A549 (cell line): Measurements from ENCODE around the gene MYCBP. TPM values are rescaled to one million over a fixed set of nuclear protein-coding genes. Genes with fewer than 3 reads are reported as not detected.
A peak's percentile ranks its signal among the peaks of the same experiment; 100 is the strongest.

Experiments
- ATAC-seq, 2 experiments: fragments of 200-7000 bp in 1 of 2; fragments of >200 bp in 1 of 2; cut with Nextera tagmentation in 1 of 2; cut with Tn5 transposase in 1 of 2; 3 replicates each; pipeline versions ENCODE4 v1.8.0 to v1.9.1; 2018 to 2020; ENCODE audit warnings: mild to moderate bottlenecking in 1 of 2, moderate library complexity in 1 of 2
- CTCF ChIA-PET: fragments of 300-600 bp; sonication (Branson Sonifier 250); formaldehyde crosslinking; extraction: SDS; loops from one replicate; lab custom pipeline; 2021; ENCODE audit warnings: antibody characterized with exemption, inconsistent platforms; lab: Yijun Ruan, JAX
- POLR2A ChIA-PET: fragments of 350-600 bp; formaldehyde crosslinking; extraction: SDS; loops from one replicate; lab custom pipeline; 2021; ENCODE audit warnings: antibody characterized with exemption, inconsistent platforms; lab: Yijun Ruan, JAX
- DNase-seq, 2 experiments: peaks; one replicate each; pipeline versions ENCODE4 v3.0.0 to v3.0.0-alpha.2; 2011 to 2016; ENCODE audit warnings: low read depth in 1 of 2, low spot score in 1 of 2
- FAIRE-seq: peaks from 2 replicates; lab custom pipeline; 2011; peaks lifted over from hg19 to GRCh38; lab: Jason Lieb, UNC
- H3K27ac ChIP-seq, 2 experiments: fragments of >200 bp; sonication (Bioruptor Twin); formaldehyde crosslinking; 3 replicates each; pipeline ENCODE4 v1.5.1; 2016 to 2017
- H3K4me1 ChIP-seq: fragments of >200 bp; sonication (Bioruptor Twin); formaldehyde crosslinking; 3 replicates; pipeline ENCODE4 v1.6.1; 2016
- H3K4me2 ChIP-seq: fragments of >200 bp; sonication (Bioruptor Twin); formaldehyde crosslinking; 3 replicates; pipeline ENCODE4 v1.6.1; 2016
- H3K4me3 ChIP-seq: fragments of >200 bp; sonication (Bioruptor Twin); formaldehyde crosslinking; 3 replicates; pipeline ENCODE4 v1.5.1; 2016
- H3K9me3 ChIP-seq: fragments of >200 bp; sonication (Bioruptor Twin); formaldehyde crosslinking; 3 replicates; pipeline ENCODE4 v1.6.1; 2016
- CBX2 ChIP-seq: fragments of 200-600 bp; sonication (generic); IDR thresholded peaks from 2 replicates; pipeline ENCODE4 v1.6.1; 2016; ENCODE audit warnings: low read depth, mild to moderate bottlenecking, borderline replicate concordance
- CBX8 ChIP-seq: fragments of 200-600 bp; sonication (generic); IDR thresholded peaks from 2 replicates; pipeline ENCODE4 v1.6.1; 2016
- CHD2 ChIP-seq: fragments of 150-350 bp; IDR thresholded peaks from 2 replicates; pipeline ENCODE4 v1.6.1; 2014; ENCODE audit warnings: low read length; ENCODE audit not compliant: partially characterized antibody
- ELK1 ChIP-seq: fragments of 150-350 bp; IDR thresholded peaks from 2 replicates; pipeline ENCODE4 v1.6.1; 2014; ENCODE audit warnings: low read depth, mild to moderate bottlenecking, low read length
- EP300 ChIP-seq, 2 experiments: fragments of >200 bp; sonication (Bioruptor Twin); formaldehyde crosslinking; IDR thresholded peaks; 2 replicates in 1 of 2; 3 replicates in 1 of 2; pipeline ENCODE4 v1.6.1; 2016 to 2017
- FOSL2 ChIP-seq, 2 experiments: fragments of 450-650 bp in 1 of 2; fragments of >200 bp in 1 of 2; sonication (Bioruptor Twin) in 1 of 2; formaldehyde crosslinking; IDR thresholded peaks; 2 replicates each; pipeline versions ENCODE4 v1.5.0 to v1.6.1; 2016 to 2020; ENCODE audit warnings: mild to moderate bottlenecking in 1 of 2, moderate library complexity in 1 of 2
- HDAC2 ChIP-seq: fragments of 200-600 bp; sonication (generic); IDR thresholded peaks from 2 replicates; pipeline ENCODE4 v1.6.1; 2016
- HES2 ChIP-seq: fragments of >200 bp; sonication (Bioruptor Twin); formaldehyde crosslinking; IDR thresholded peaks from 2 replicates; pipeline ENCODE4 v1.6.1; 2016
- JUNB ChIP-seq: fragments of >200 bp; sonication (Bioruptor Twin); formaldehyde crosslinking; IDR thresholded peaks from 2 replicates; pipeline ENCODE4 v1.6.1; 2016
- KDM1A ChIP-seq: fragments of 200-600 bp; sonication (generic); IDR thresholded peaks from 2 replicates; pipeline ENCODE4 v1.6.1; 2016; ENCODE audit warnings: low read depth, mild to moderate bottlenecking
- KDM5A ChIP-seq: fragments of 200-600 bp; sonication (generic); IDR thresholded peaks from 2 replicates; pipeline ENCODE4 v1.6.1; 2016; ENCODE audit warnings: antibody characterized with exemption, mild to moderate bottlenecking
- MYC ChIP-seq: IDR thresholded peaks from 2 replicates; pipeline ENCODE4 v1.6.1; 2012; ENCODE audit warnings: mild to moderate bottlenecking, inconsistent platforms, low read length, improper control_type of control experiment, borderline replicate concordance
- PBX3 ChIP-seq: IDR thresholded peaks from 2 replicates; pipeline ENCODE4 v1.6.1; 2012
- POLR2A ChIP-seq: IDR thresholded peaks from 2 replicates; pipeline ENCODE4 v1.6.1; 2012; ENCODE audit warnings: mild to moderate bottlenecking, low read length
- RAD21 ChIP-seq, 2 experiments: fragments of >200 bp in 1 of 2; sonication (Bioruptor Twin) in 1 of 2; formaldehyde crosslinking in 1 of 2; IDR thresholded peaks in 1 of 2; conservative IDR thresholded peaks in 1 of 2; 2 replicates in 1 of 2; 3 replicates in 1 of 2; pipeline ENCODE4 v1.6.1; 2012 to 2018; ENCODE audit warnings: inconsistent platforms in 1 of 2
- RCOR1 ChIP-seq: fragments of 150-350 bp; IDR thresholded peaks from 2 replicates; pipeline ENCODE4 v1.6.1; 2014; ENCODE audit warnings: antibody characterized with exemption, low read length, low read depth
- RFX5 ChIP-seq: fragments of 450-650 bp; IDR thresholded peaks from 2 replicates; pipeline ENCODE4 v1.7.1; 2014; ENCODE audit warnings: antibody characterized with exemption, mild to moderate bottlenecking, moderate library complexity
- RNF2 ChIP-seq: fragments of 200-600 bp; sonication (generic); IDR thresholded peaks from 2 replicates; pipeline ENCODE4 v1.6.1; 2016; ENCODE audit warnings: low read depth, mild to moderate bottlenecking, antibody characterized with exemption, moderate library complexity, borderline replicate concordance
- SMC3 ChIP-seq: fragments of >200 bp; sonication (Bioruptor Twin); formaldehyde crosslinking; IDR thresholded peaks from 3 replicates; pipeline ENCODE4 v1.6.1; 2018; ENCODE audit warnings: inconsistent platforms
- ZFP36 ChIP-seq: fragments of 450-650 bp; IDR thresholded peaks from 2 replicates; pipeline ENCODE4 v1.6.1; 2014; ENCODE audit warnings: borderline replicate concordance; ENCODE audit not compliant: partially characterized antibody
- ZNF302 ChIP-seq: fragments of 250-450 bp; sonication (Bioruptor Pico); IDR thresholded peaks from 2 replicates; pipeline ENCODE4 v1.9.0; 2021; ENCODE audit warnings: inconsistent platforms, mild to moderate bottlenecking, moderate library complexity
- ZSCAN20 ChIP-seq: fragments of 250-450 bp; sonication (Bioruptor Pico); IDR thresholded peaks from 2 replicates; pipeline ENCODE4 v1.8.0; 2022; ENCODE audit warnings: mild to moderate bottlenecking, moderate library complexity
- WGBS: methylation state at CpG from one replicate; pipeline ENCODE4 v1.1.6; 2017; ENCODE audit errors: missing lambda C conversion rate; 5-methylcytosine and 5-hydroxymethylcytosine counted together
- polyA plus RNA-seq, 4 experiments: library from polyadenylated mRNA; depleted of rRNA in 3 of 4; stranded (reverse); fragments of >200 nt; fragmentation: RNase III in 1 of 4; extraction: RNeasy Plus Mini Kit Qiagen cat#74134 plus additional on column Dnase treatment in 1 of 4; gene quantifications; 2 replicates in 3 of 4; 3 replicates in 1 of 4; pipeline ENCODE4 v1.2.3, GENCODE V29; 2011 to 2017
- TF ChIP-seq, protein P1 (sequence below): fragments of >200 bp; sonication (Bioruptor Twin); formaldehyde crosslinking; IDR thresholded peaks from 3 replicates; pipeline ENCODE4 v1.5.1; 2016

Gene MYCBP
- polyA plus RNA-seq, 2 of the 4 experiments (the other 2 are of a cell fraction), result 25.0 to 25.5 TPM

GRCh38 chr1:38818175-38818976, 54.8 kb downstream of the MYCBP start:
- Histone ChIP-seq H3K4me2 (peak overlapping the region; percentile 98), H3K4me1 (no peaks in the 10 kb centered on the region), H3K4me3 (peak overlapping the region; percentile 45), H3K27ac (peak overlapping the region in 1 of 2 experiments; percentile 43; a peak in 1 of 6 replicates), H3K9me3 (no peaks in the 10 kb centered on the region; the same call in 2 of the 3 replicates)
- ChIA-PET CTCF (interaction anchor here (0.7 to 3.1 kb wide), 11 partner anchors 9 to 1299 kb away, joined by 3 to 13 read pairs (median 3); no protein-coding TSS in a partner anchor), POLR2A (no interaction called here)
- DNase-seq (peak in 1 of 2 experiments; percentile 36), ATAC-seq (peak; percentile 55 to 92; a peak in 5 of 6 replicates), FAIRE-seq (no peak)
- TF ChIP-seq CBX8 (no peak), ELK1 (no peak), POLR2A (no peak), SMC3 (peak; percentile 63), KDM1A (no peak), RAD21 (conservative IDR thresholded peaks at IDR 0.05 in 1 of 2, IDR thresholded peaks at IDR 0.05 in 1 of 2) (peak; percentile 45 to 76; a peak in 4 of 5 replicates), PBX3 (no peak), CHD2 (no peak), KDM5A (no peak), HDAC2 (no peak)
- TF ChIP-seq, protein P1, sequence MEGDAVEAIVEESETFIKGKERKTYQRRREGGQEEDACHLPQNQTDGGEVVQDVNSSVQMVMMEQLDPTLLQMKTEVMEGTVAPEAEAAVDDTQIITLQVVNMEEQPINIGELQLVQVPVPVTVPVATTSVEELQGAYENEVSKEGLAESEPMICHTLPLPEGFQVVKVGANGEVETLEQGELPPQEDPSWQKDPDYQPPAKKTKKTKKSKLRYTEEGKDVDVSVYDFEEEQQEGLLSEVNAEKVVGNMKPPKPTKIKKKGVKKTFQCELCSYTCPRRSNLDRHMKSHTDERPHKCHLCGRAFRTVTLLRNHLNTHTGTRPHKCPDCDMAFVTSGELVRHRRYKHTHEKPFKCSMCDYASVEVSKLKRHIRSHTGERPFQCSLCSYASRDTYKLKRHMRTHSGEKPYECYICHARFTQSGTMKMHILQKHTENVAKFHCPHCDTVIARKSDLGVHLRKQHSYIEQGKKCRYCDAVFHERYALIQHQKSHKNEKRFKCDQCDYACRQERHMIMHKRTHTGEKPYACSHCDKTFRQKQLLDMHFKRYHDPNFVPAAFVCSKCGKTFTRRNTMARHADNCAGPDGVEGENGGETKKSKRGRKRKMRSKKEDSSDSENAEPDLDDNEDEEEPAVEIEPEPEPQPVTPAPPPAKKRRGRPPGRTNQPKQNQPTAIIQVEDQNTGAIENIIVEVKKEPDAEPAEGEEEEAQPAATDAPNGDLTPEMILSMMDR, result peak; percentile 72
- 4% methylated on average over 43 of the region's 70 CpGs for WGBS

DNA sequence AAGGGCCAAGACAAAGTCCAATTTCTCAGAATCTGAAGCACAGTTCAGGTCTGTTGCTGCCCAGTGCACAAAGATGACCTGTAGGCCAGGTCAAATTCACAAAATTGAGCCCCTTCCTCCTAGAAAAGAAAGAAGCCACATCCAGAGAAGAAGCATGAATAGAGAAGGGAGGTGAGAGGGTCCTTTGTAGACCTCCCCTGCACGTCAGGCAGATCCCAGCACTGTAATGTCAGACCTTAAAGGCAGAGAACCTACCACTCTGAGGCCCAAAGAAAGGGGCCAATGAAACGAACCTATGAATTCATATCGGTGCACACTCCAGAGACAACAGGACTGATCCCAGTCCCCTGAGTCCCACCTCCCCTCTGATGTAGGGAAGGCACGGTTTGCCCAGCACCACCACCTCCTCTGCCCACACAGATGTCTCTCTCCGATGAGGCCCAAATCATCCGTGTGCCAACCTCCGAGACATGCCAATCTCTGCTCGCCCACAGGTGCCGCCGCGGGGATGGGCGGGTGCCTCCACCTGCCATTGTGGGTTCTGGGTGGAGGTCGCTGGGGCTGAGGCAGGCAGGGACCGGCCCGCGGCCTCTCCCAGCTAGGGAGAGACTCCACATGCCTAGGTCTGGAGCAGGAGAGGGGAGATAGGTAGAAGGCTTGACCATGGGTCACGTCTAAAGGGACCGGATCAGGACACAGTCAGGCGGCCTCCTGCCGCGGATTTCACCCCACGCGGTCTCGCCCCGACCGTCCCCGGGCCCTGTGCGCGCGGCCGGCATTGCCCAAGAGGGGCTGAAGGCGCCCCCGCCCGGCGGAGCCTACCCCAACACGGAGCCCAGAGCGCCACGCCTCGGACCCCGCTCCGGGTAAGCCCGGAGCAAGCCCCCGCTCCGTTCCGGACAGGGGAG, 55.6 kb downstream of the MYCBP start:
- FAIRE-seq (no peak), DNase-seq (no peak)
- POLR2A ChIA-PET, result no interaction called here
- H3K4me2 ChIP-seq, result peak overlapping the region; percentile 98
- no peaks in the 10 kb centered on the region; the same call in 2 of the 3 replicates for H3K9me3 ChIP-seq
- H3K27ac ChIP-seq, result no peak overlapping the region
- no peak overlapping the region; the same call in 2 of the 3 replicates for H3K4me3 ChIP-seq
- 67% methylated on average over 21 of the region's 45 CpGs for WGBS
- no peak for TF ChIP-seq EP300 (IDR thresholded peaks at IDR 0.05)
- TF ChIP-seq JUNB, result no peak
- TF ChIP-seq MYC, result no peak
- no peak for TF ChIP-seq PBX3
- no peak for TF ChIP-seq RCOR1
- no peak for TF ChIP-seq HDAC2
- TF ChIP-seq CBX2, result no peak
- no peak for TF ChIP-seq ZSCAN20 (CRISPR knock-in tag)
- TF ChIP-seq ZNF302, result no peak
- TF ChIP-seq RNF2, result no peak
- no peak for TF ChIP-seq ZFP36
- TF ChIP-seq HES2, result no peak
- TF ChIP-seq FOSL2 (IDR thresholded peaks at IDR 0.05), result no peak
- no peak for TF ChIP-seq FOSL2 (CRISPR knock-in tag; IDR thresholded peaks at IDR 0.05)
- no peak for TF ChIP-seq RFX5
- TF ChIP-seq, all 56 proteins: peak for 0
- no peaks in the 10 kb centered on the region for H3K4me1 ChIP-seq
- CTCF ChIA-PET, result interaction anchor here (0.9 to 3.1 kb wide), 3 partner anchors 8 to 492 kb away, joined by 3 to 13 read pairs (median 3); no protein-coding TSS in a partner anchor
- peak in 1 of 2 experiments; percentile 20; a peak in 2 of 6 replicates for ATAC-seq
